GM18909 (cell line): Measurements from ENCODE around the gene MICAL2.

Experiments used
- ATAC-seq: cut with Tn5 transposase; IDR thresholded peaks from one replicate; pipeline ENCODE4 v1.9.1; 2021; ENCODE audit warnings: mild to moderate bottlenecking; ENCODE audit not compliant: unreplicated experiment, poor library complexity

The MICAL2 gene

GRCh38 chr11:12094872-12095800 is 15.3 kb upstream of the MICAL2 start:
- no peak for ATAC-seq

DNA sequence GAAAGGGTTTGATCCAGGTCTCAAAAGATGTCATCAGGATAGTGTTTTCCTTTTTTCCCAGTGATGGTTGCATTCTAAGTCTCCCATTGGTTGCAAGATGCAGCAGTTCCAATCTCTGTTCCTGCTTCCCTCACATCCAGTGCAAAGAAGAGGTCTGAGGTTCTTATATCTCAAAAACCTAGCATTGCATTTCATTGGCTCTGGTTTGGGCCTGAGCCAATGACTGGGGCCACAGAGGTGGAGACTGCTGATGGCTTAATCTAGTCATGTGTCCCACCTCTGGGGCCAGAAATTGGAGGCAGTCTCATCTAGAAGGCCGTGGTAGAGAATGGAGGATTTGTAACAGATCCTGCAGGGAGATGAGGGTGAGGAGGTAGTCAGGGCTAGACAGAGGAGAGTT is 13.2 kb upstream of the MICAL2 start:
- no peak for ATAC-seq

GRCh38 chr11:12098601-12099000 is 11.8 kb upstream of the MICAL2 start:
- ATAC-seq: no peak

- no peak for ATAC-seq
These were observed 11.1 kb upstream of the MICAL2 start for GRCh38 chr11:12099132-12099873.

- ATAC-seq: no peak
These were observed 10.0 kb upstream of the MICAL2 start for GRCh38 chr11:12100429-12100828.

GRCh38 chr11:12100841-12101242 is 9.5 kb upstream of the MICAL2 start:
- no peak for ATAC-seq

- ATAC-seq: no peak
These were observed 9.1 kb upstream of the MICAL2 start for GRCh38 chr11:12101318-12101717.

DNA sequence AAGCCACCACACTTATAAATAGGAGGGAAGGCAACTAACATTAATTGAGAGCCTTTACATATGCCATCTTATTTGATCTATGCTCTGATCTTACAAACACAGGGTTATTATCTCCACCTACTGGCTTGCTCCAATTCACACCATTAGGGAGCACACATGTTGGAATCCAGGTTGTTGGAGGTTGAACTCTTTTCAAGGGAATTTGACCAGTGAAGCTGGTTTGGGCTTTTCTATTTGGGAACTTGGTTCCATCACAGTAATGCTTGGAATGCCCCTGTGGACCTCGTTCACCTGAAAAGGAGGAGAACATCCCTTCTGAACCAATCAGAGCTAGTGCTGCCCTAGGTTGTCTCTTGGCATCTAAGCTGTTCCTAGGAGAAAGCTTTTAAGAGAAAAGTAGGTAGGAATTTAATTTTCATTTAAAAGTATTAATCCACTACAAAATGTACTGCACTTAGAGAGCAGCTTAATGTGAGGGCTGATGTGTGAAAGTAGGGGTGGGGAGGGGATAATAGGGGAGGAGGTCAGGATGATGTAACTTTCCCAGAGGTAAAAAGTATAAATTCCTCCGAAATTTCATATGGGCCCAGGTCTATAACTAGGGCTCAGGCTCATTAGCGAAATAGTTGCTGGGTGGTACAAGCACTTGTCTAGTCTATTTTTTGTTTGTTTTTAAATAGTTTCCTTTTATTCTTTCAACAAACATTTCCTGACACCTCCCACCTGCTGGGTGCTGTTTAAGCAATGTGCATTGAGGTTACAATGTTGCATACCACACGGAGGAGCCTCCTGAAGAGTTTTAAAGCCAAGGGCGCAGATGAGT is 7.6 kb upstream of the MICAL2 start:
- ATAC-seq: no peak

- no peak for ATAC-seq
These were observed 6.8 kb upstream of the MICAL2 start for GRCh38 chr11:12103411-12104225.

GRCh38 chr11:12105471-12105870 is 4.9 kb upstream of the MICAL2 start:
- no peak for ATAC-seq

DNA sequence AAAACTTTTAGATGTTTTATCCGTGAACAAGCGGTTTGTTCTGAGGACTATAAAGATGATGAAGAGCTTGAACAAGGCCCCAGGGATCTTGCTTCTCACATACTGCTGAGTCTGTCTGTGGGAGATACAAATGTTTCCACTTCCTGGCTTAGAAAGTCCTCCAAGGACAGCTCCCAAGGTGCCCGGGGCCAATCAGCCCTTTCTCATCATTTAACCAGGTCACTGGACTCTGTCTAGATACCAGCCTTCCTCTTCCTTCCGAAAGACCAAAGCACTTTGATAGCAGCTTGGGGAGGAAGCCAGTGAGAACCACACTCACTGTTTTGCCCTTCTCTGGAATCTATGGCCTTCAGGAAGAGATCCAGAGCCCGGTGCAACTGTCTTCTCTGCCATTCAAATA is 4.3 kb upstream of the MICAL2 start:
- no peak for ATAC-seq

DNA sequence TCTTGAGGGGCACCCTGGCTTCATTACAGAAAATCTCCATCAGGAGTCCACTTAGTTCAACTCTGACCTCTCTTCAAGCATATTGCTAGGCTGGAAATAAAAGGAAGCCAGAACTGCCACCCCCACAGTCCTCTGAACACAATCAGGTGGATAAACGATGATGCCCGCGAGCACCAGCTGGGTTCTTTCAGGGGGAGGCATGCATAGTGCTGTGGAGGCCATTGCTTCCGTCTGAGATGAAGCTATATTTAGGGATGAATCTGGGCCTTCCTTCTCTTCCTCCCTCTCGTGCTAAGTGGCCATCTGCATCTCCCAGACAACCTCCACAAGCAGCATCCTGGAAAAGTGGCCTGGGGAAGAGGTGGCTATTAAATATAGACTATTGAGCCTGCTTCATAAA is 3.9 kb upstream of the MICAL2 start:
- ATAC-seq: no peak

GRCh38 chr11:12108875-12109453 is 1.4 kb upstream of the MICAL2 start:
- no peak for ATAC-seq

GRCh38 chr11:12109591-12110196 is 696 bp upstream of the MICAL2 start:
- no peak for ATAC-seq

- ATAC-seq: peak; percentile 35
These were observed 541 bp downstream of the MICAL2 start for GRCh38 chr11:12110714-12111548.

- ATAC-seq: no peak
These were observed 1.4 kb downstream of the MICAL2 start for GRCh38 chr11:12111549-12112520.

- no peak for ATAC-seq
These were observed 2.4 kb downstream of the MICAL2 start for GRCh38 chr11:12112750-12113149.
